GM23338 (cell line): Measurements from ENCODE around the gene PKNOX2. TPM values are rescaled to one million over a fixed set of nuclear protein-coding genes. Genes with fewer than 3 reads are reported as not detected.

Source experiments
- ATAC-seq: fragments of 200-7000 bp; cut with Tn5 transposase; 3 replicates; pipeline ENCODE4 v1.9.1; 2020
- DNase-seq: peaks from one replicate; pipeline ENCODE4 v3.0.0-alpha.2; 2015; ENCODE audit warnings: low spot score
- H2AFZ ChIP-seq: fragments of 200-600 bp; sonication (generic); 2 replicates; pipeline ENCODE4 v1.8.0; 2016; ENCODE audit warnings: antibody characterized with exemption, mild to moderate bottlenecking, moderate library complexity
- H3F3A ChIP-seq: fragments of 200-600 bp; sonication (generic); replicated peaks from 2 replicates; pipeline ENCODE4 v1.8.0; 2017; ENCODE audit warnings: antibody characterized with exemption, mixed run types, low read depth
- H3K27ac ChIP-seq: fragments of 200-600 bp; sonication (generic); 2 replicates; pipeline ENCODE4 v1.6.1; 2016; ENCODE audit warnings: low read depth
- H3K27me3 ChIP-seq: fragments of 200-600 bp; sonication (generic); 2 replicates; pipeline ENCODE4 v1.8.0; 2016; ENCODE audit warnings: mild to moderate bottlenecking, mixed run types, moderate library complexity; ENCODE audit not compliant: insufficient read depth
- H3K36me3 ChIP-seq: fragments of 200-600 bp; sonication (generic); 2 replicates; pipeline ENCODE4 v1.8.0; 2016; ENCODE audit warnings: mild to moderate bottlenecking; ENCODE audit not compliant: insufficient read depth
- H3K4me1 ChIP-seq: fragments of 200-600 bp; sonication (generic); 2 replicates; pipeline ENCODE4 v1.8.0; 2016; ENCODE audit warnings: mild to moderate bottlenecking, moderate library complexity; ENCODE audit not compliant: insufficient read depth
- H3K4me2 ChIP-seq: fragments of 200-600 bp; sonication (generic); 2 replicates; pipeline ENCODE4 v1.7.1; 2017; ENCODE audit warnings: mixed run types
- H3K4me3 ChIP-seq: fragments of 200-600 bp; sonication (generic); 2 replicates; pipeline ENCODE4 v1.6.1; 2016; ENCODE audit warnings: mixed run types
- H3K79me2 ChIP-seq: fragments of 200-600 bp; sonication (generic); replicated peaks from 2 replicates; pipeline ENCODE4 v1.8.0; 2017; ENCODE audit warnings: mild to moderate bottlenecking; ENCODE audit not compliant: insufficient read depth
- H3K9me2 ChIP-seq: fragments of 200-600 bp; sonication (generic); 2 replicates; pipeline ENCODE4 v1.8.0; 2017; ENCODE audit not compliant: insufficient read depth
- H4K20me1 ChIP-seq: fragments of 200-600 bp; sonication (generic); replicated peaks from 2 replicates; pipeline ENCODE4 v1.8.0; 2017; ENCODE audit warnings: mild to moderate bottlenecking; ENCODE audit not compliant: insufficient read depth
- H3K27ac Mint-ChIP-seq: 2 replicates; pipeline ENCODE4 v1.8.0; 2020; ENCODE audit warnings: inconsistent platforms, mild to moderate bottlenecking, moderate library complexity, mixed read lengths
- H3K27me3 Mint-ChIP-seq: 3 replicates; pipeline ENCODE4 v1.8.0; 2022; ENCODE audit warnings: low read depth, mild to moderate bottlenecking, moderate library complexity, mixed read lengths, inconsistent platforms; ENCODE audit not compliant: insufficient read depth, poor library complexity
- H3K36me3 Mint-ChIP-seq: 3 replicates; pipeline ENCODE4 v1.8.0; 2021; ENCODE audit warnings: low read depth, mild to moderate bottlenecking, inconsistent platforms, moderate library complexity, mixed read lengths
- H3K4me1 Mint-ChIP-seq: 3 replicates; pipeline ENCODE4 v1.8.0; 2020; ENCODE audit warnings: mild to moderate bottlenecking, inconsistent platforms, mixed read lengths
- H3K4me3 Mint-ChIP-seq: 3 replicates; pipeline ENCODE4 v1.8.0; 2021; ENCODE audit warnings: moderate library complexity, mild to moderate bottlenecking, inconsistent platforms, mixed read lengths
- H3K9me3 Mint-ChIP-seq: 3 replicates; pipeline ENCODE4 v1.8.0; 2020; ENCODE audit warnings: moderate library complexity, mild to moderate bottlenecking, inconsistent platforms, mixed read lengths
- CREB1 ChIP-seq: fragments of 250-450 bp; sonication (Bioruptor Pico); IDR thresholded peaks from 2 replicates; pipeline ENCODE4 v1.5.0; 2020; ENCODE audit warnings: low read depth, mild to moderate bottlenecking, moderate library complexity
- CTCF ChIP-seq, 2 experiments: fragments of 200-600 bp in 1 of 2; sonication (generic) in 1 of 2; conservative IDR thresholded peaks; 2 replicates each; pipeline versions ENCODE4 v1.5.1 to v1.6.1; 2016 to 2017; ENCODE audit warnings: antibody characterized with exemption in 2 of 2, low read depth in 2 of 2, mild to moderate bottlenecking in 2 of 2, moderate library complexity in 1 of 2
- ETS1 ChIP-seq: IDR thresholded peaks from 2 replicates; pipeline ENCODE4 v1.6.1; 2016; ENCODE audit warnings: antibody characterized with exemption
- EZH2 ChIP-seq: fragments of 200-600 bp; sonication (generic); IDR thresholded peaks from one replicate; pipeline ENCODE4 v1.8.0; 2017; ENCODE audit warnings: antibody characterized with exemption, mild to moderate bottlenecking, low read depth; ENCODE audit not compliant: unreplicated experiment
- JUNB ChIP-seq: IDR thresholded peaks from one replicate; pipeline ENCODE4 v1.6.1; 2016; ENCODE audit warnings: antibody characterized with exemption; ENCODE audit not compliant: unreplicated experiment
- NANOG ChIP-seq: IDR thresholded peaks from 2 replicates; pipeline ENCODE4 v1.6.1; 2016; ENCODE audit warnings: antibody characterized with exemption, borderline replicate concordance
- POLR2AphosphoS5 ChIP-seq: IDR thresholded peaks from 2 replicates; pipeline ENCODE4 v1.6.1; 2016; ENCODE audit warnings: antibody characterized with exemption, low read depth
- STAT1 ChIP-seq: IDR thresholded peaks from one replicate; pipeline ENCODE4 v1.6.1; 2016; ENCODE audit warnings: antibody characterized with exemption; ENCODE audit not compliant: unreplicated experiment
- ZNF114 ChIP-seq: fragments of 250-450 bp; sonication (Bioruptor Pico); IDR thresholded peaks from 2 replicates; pipeline ENCODE4 v1.5.0; 2020; ENCODE audit warnings: mild to moderate bottlenecking, moderate library complexity
- ZNF331 ChIP-seq: fragments of 250-450 bp; sonication (Bioruptor Pico); IDR thresholded peaks from 2 replicates; pipeline ENCODE4 v1.5.0; 2020; ENCODE audit warnings: low read depth, mild to moderate bottlenecking, moderate library complexity
- ZNF462 ChIP-seq: fragments of 250-450 bp; sonication (Bioruptor Pico); IDR thresholded peaks from 2 replicates; pipeline ENCODE4 v1.5.0; 2020; ENCODE audit warnings: mild to moderate bottlenecking, moderate library complexity
- polyA plus RNA-seq: library from polyadenylated mRNA; unstranded; fragments of >200 nt; fragmentation: Nextera tagmentation; extraction: Ambion mirVana; gene quantifications from 2 replicates; pipeline ENCODE4 v1.2.1, GENCODE V29; 2016
- total RNA-seq: library from RNA; depleted of rRNA; stranded (reverse); fragments of >200 nt; shearing (Covaris generic); gene quantifications from 2 replicates; pipeline ENCODE4 v1.2.3, GENCODE V29; 2014

Gene PKNOX2
- total and polyA plus RNA-seq, 2 experiments from 2014 or later, result 0.42 to 0.83 TPM

- Mint-ChIP-seq H3K27ac (no peak overlapping the region), H3K9me3 (no peaks in the 10 kb centered on the region), H3K4me3 (no peak overlapping the region), H3K36me3 (no peaks in the 10 kb centered on the region), H3K4me1 (no peaks in the 10 kb centered on the region; the same call in 2 of the 3 replicates), H3K27me3 (peaks cover 9% of the 10 kb centered on the region)
- no peak overlapping the region for H3K27ac ChIP-seq
- no peaks in the 10 kb centered on the region for H3K79me2 ChIP-seq
- H3K4me1 ChIP-seq, result no peaks in the 10 kb centered on the region
- no peak for ATAC-seq
- H2AFZ ChIP-seq, result no peak overlapping the region
- no peak for TF ChIP-seq JUNB
- no peak for TF ChIP-seq EZH2
- TF ChIP-seq ETS1, result no peak
- TF ChIP-seq NANOG, result no peak
- no peak for TF ChIP-seq POLR2AphosphoS5
- TF ChIP-seq ZNF331 (CRISPR knock-in tag), result no peak
- TF ChIP-seq ZNF114 (CRISPR knock-in tag), result no peak
- TF ChIP-seq CTCF (conservative IDR thresholded peaks at IDR 0.05; ENCODE audit: low read depth in 2 of 2), result no peak
- no peak for TF ChIP-seq ZNF462
- no peak for TF ChIP-seq CREB1 (CRISPR knock-in tag)
- no peak for TF ChIP-seq STAT1
- H3K4me2 ChIP-seq, result no peak overlapping the region
- no peaks in the 10 kb centered on the region for H4K20me1 ChIP-seq
- no peak for DNase-seq
- H3K4me3 ChIP-seq, result no peak overlapping the region
- H3K9me2 ChIP-seq, result no peaks in the 10 kb centered on the region
- no peaks in the 10 kb centered on the region for H3K27me3 ChIP-seq
- H3K36me3 ChIP-seq, result no peaks in the 10 kb centered on the region
- no peaks in the 10 kb centered on the region for H3F3A ChIP-seq
Observed at GRCh38 chr11:125299821-125300220, 135.3 kb downstream of the PKNOX2 start.
